Fibroblast of skin of left quadriceps (primary cell): ENCODE measurements around the gene CD1E.
"Not testable (repeated sequence)": the region's sequence is repeated elsewhere in the genome, so short reads cannot be mapped to it uniquely, and the experiment has no call there.

Experiments
- DNase-seq, 2 experiments: peaks; one replicate each; pipeline ENCODE4 v3.0.0-alpha.2; 2013; ENCODE audit warnings: low read depth in 2 of 2

CD1E gene

GRCh38 chr1:158362482-158362881 lies 8.8 kb downstream of the CD1E start:
- DNase-seq, result no peak

- no peak for DNase-seq
These were observed 9.2 kb downstream of the CD1E start for GRCh38 chr1:158362941-158363340.

GRCh38 chr1:158366783-158367182 lies 13.1 kb downstream of the CD1E start:
- no peak for DNase-seq

GRCh38 chr1:158371188-158371953 lies 17.7 kb downstream of the CD1E start:
- no peak for DNase-seq

GRCh38 chr1:158374101-158374500 lies 20.4 kb downstream of the CD1E start:
- not testable (repeated sequence) for DNase-seq

- no peak for DNase-seq
These were observed 21.2 kb downstream of the CD1E start for GRCh38 chr1:158374860-158375259.

- DNase-seq, result no peak
These were observed 36.6 kb downstream of the CD1E start for GRCh38 chr1:158390331-158390730.

- no peak for DNase-seq
These were observed 37.4 kb downstream of the CD1E start for GRCh38 chr1:158391099-158391498.

- DNase-seq, result no peak
These were observed 39.8 kb downstream of the CD1E start for GRCh38 chr1:158393476-158393875.

GRCh38 chr1:158396646-158397045 lies 43.0 kb downstream of the CD1E start:
- no peak for DNase-seq

- no peak for DNase-seq
These were observed 45.3 kb downstream of the CD1E start, which contains the start of gene OR10T2 for GRCh38 chr1:158398818-158399514. TSS of gene OR10T2 (minus strand) at chr1:158399466. CDS start at chr1:158399466, 0 bp downstream.

GRCh38 chr1:158400871-158401270 lies 47.2 kb downstream of the CD1E start:
- no peak for DNase-seq

GRCh38 chr1:158407092-158407491 lies 53.4 kb downstream of the CD1E start:
- DNase-seq, result no peak
